H1 (cell line): ENCODE data around the gene DPP10. TPM values are rescaled to one million over a fixed set of nuclear protein-coding genes. Genes with fewer than 3 reads are reported as not detected.

Experiments used
- CTCF ChIA-PET: fragments of 300-600 bp; sonication (Branson Sonifier 250); formaldehyde crosslinking; loops from one replicate; lab custom pipeline; 2021; ENCODE audit not compliant: partially characterized antibody; lab: Charles Lee
- POLR2A ChIA-PET: fragments of 300-600 bp; sonication (Branson Sonifier 250); formaldehyde crosslinking; loops from one replicate; lab custom pipeline; 2021; ENCODE audit warnings: inconsistent platforms; ENCODE audit not compliant: partially characterized antibody; lab: Charles Lee
- DNase-seq, 2 experiments: peaks; one replicate each; pipeline versions ENCODE4 v3.0.0 to v3.0.0-alpha.2; 2010 to 2022; ENCODE audit warnings: low spot score in 2 of 2, low read depth in 1 of 2, mixed read lengths in 1 of 2
- FAIRE-seq: peaks from 2 replicates; lab custom pipeline; 2011; peaks lifted over from hg19 to GRCh38; lab: Jason Lieb, UNC
- H2AFZ ChIP-seq: 2 replicates; pipeline ENCODE4 v1.8.1; 2012; ENCODE audit warnings: low read length, inconsistent platforms
- H2AK5ac ChIP-seq: 2 replicates; pipeline ENCODE4 v1.6.1; 2013; ENCODE audit warnings: low read depth, low read length
- H2BK120ac ChIP-seq: replicated peaks from 2 replicates; pipeline ENCODE3; 2013; ENCODE audit warnings: low read depth, low read length, inconsistent platforms
- H2BK12ac ChIP-seq: 2 replicates; pipeline ENCODE4 v1.6.1; 2013; ENCODE audit warnings: low read depth, low read length
- H2BK15ac ChIP-seq: 2 replicates; pipeline ENCODE4 v1.6.1; 2013; ENCODE audit warnings: low read length
- H2BK20ac ChIP-seq: 2 replicates; pipeline ENCODE4 v1.6.1; 2013; ENCODE audit warnings: low read length
- H2BK5ac ChIP-seq: 2 replicates; pipeline ENCODE4 v1.6.1; 2013; ENCODE audit warnings: low read depth, low read length
- H3K14ac ChIP-seq: 2 replicates; pipeline ENCODE4 v1.6.1; 2013; ENCODE audit warnings: inconsistent platforms; ENCODE audit not compliant: insufficient read length
- H3K18ac ChIP-seq: 2 replicates; pipeline ENCODE4 v1.6.1; 2013; ENCODE audit warnings: low read length; ENCODE audit errors: extremely low read depth
- H3K23ac ChIP-seq: 2 replicates; pipeline ENCODE4 v1.6.1; 2013; ENCODE audit warnings: inconsistent platforms; ENCODE audit not compliant: insufficient read length
- H3K23me2 ChIP-seq: 2 replicates; pipeline ENCODE4 v1.6.1; 2013; ENCODE audit warnings: low read depth, low read length
- H3K27ac ChIP-seq: 2 replicates; pipeline ENCODE4 v1.6.1; 2011; ENCODE audit warnings: low read depth, low read length, inconsistent platforms
- H3K27me3 ChIP-seq, 4 experiments: replicated peaks in 1 of 4; 1 replicate in 1 of 4; 2 replicates in 3 of 4; pipeline versions ENCODE4 v1.6.1 to v1.8.1; 2011 to 2013; ENCODE audit warnings: low read length in 3 of 4, mild to moderate bottlenecking in 3 of 4, inconsistent platforms in 2 of 4, mixed read lengths in 2 of 4, moderate library complexity in 1 of 4; ENCODE audit not compliant: control insufficient read depth in 3 of 4, insufficient read depth in 3 of 4; ENCODE audit errors: extremely low read depth in 1 of 4
- H3K36me3 ChIP-seq, 4 experiments: 2 replicates each; pipeline versions ENCODE4 v1.6.1 to v1.8.1; 2011 to 2013; ENCODE audit warnings: mild to moderate bottlenecking in 4 of 4, low read length in 3 of 4, moderate library complexity in 2 of 4, control low read depth in 1 of 4, inconsistent platforms in 1 of 4; ENCODE audit not compliant: insufficient read depth in 4 of 4, control insufficient read depth in 2 of 4
- H3K4ac ChIP-seq: replicated peaks from 2 replicates; pipeline ENCODE3; 2013; ENCODE audit warnings: low read length, low read depth, mixed read lengths, inconsistent platforms; ENCODE audit not compliant: insufficient read length
- H3K4me1 ChIP-seq, 4 experiments: replicated peaks in 1 of 4; 1 replicate in 1 of 4; 2 replicates in 3 of 4; pipeline versions ENCODE4 v1.6.1 to v1.8.1; 2011 to 2013; ENCODE audit warnings: low read length in 3 of 4, inconsistent platforms in 2 of 4, mixed read lengths in 1 of 4; ENCODE audit not compliant: insufficient read depth in 4 of 4, control insufficient read depth in 3 of 4
- H3K4me2 ChIP-seq, 2 experiments: 2 replicates each; pipeline versions ENCODE4 v1.6.1 to v1.8.1; 2011 to 2013; ENCODE audit warnings: low read depth in 2 of 2, low read length in 2 of 2, control low read depth in 1 of 2, inconsistent platforms in 1 of 2, mild to moderate bottlenecking in 1 of 2; ENCODE audit not compliant: insufficient read depth in 1 of 2
- H3K4me3 ChIP-seq, 4 experiments: fragments of 200-600, 300-600 bp in 1 of 4; sonication (generic), shearing (Covaris generic), sonication (Bioruptor Twin) in 1 of 4; 2 replicates each; pipeline versions ENCODE4 v1.5.1 to v1.8.1; 2011 to 2016; ENCODE audit warnings: low read length in 4 of 4, low read depth in 3 of 4, control low read depth in 2 of 4, inconsistent platforms in 2 of 4, mild to moderate bottlenecking in 2 of 4, mixed read lengths in 1 of 4, moderate library complexity in 1 of 4; ENCODE audit not compliant: insufficient read depth in 2 of 4; ENCODE audit errors: extremely low read depth in 1 of 4
- H3K56ac ChIP-seq: replicated peaks from 2 replicates; pipeline ENCODE3; 2013; ENCODE audit warnings: low read depth, mild to moderate bottlenecking, mixed read lengths, low read length, inconsistent platforms; ENCODE audit not compliant: insufficient read length
- H3K79me1 ChIP-seq: 2 replicates; pipeline ENCODE4 v1.6.1; 2013; ENCODE audit warnings: low read depth, low read length, control low read depth
- H3K79me2 ChIP-seq, 2 experiments: 2 replicates each; pipeline versions ENCODE4 v1.6.1 to v1.8.1; 2012 to 2013; ENCODE audit warnings: low read length in 2 of 2, mild to moderate bottlenecking in 2 of 2, inconsistent platforms in 1 of 2; ENCODE audit not compliant: insufficient read depth in 2 of 2, control insufficient read depth in 1 of 2
- H3K9ac ChIP-seq, 4 experiments: replicated peaks in 1 of 4; 1 replicate in 1 of 4; 2 replicates in 3 of 4; pipeline versions ENCODE4 v1.6.1 to v1.8.1; 2011 to 2013; ENCODE audit warnings: low read depth in 3 of 4, low read length in 3 of 4, control low read depth in 2 of 4, mild to moderate bottlenecking in 2 of 4, moderate library complexity in 2 of 4, inconsistent platforms in 1 of 4; ENCODE audit errors: extremely low read depth in 1 of 4
- H3K9me3 ChIP-seq, 2 experiments: 2 replicates each; pipeline versions ENCODE4 v1.6.1 to v1.8.1; 2012 to 2013; ENCODE audit warnings: mild to moderate bottlenecking in 2 of 2, moderate library complexity in 2 of 2, control low read depth in 1 of 2, inconsistent platforms in 1 of 2, low read depth in 1 of 2, low read length in 1 of 2, mixed read lengths in 1 of 2; ENCODE audit not compliant: insufficient read depth in 2 of 2
- H4K20me1 ChIP-seq, 2 experiments: replicated peaks in 1 of 2; 2 replicates each; pipeline versions ENCODE3 to v1.8.1; 2011 to 2013; ENCODE audit warnings: inconsistent platforms in 2 of 2, low read length in 2 of 2, mild to moderate bottlenecking in 1 of 2; ENCODE audit not compliant: insufficient read depth in 2 of 2, control insufficient read depth in 1 of 2
- H4K5ac ChIP-seq: 2 replicates; pipeline ENCODE4 v1.6.1; 2013; ENCODE audit warnings: low read length, low read depth, mixed read lengths, inconsistent platforms; ENCODE audit not compliant: insufficient read length
- H4K8ac ChIP-seq: 2 replicates; pipeline ENCODE4 v1.8.0; 2013; ENCODE audit warnings: mild to moderate bottlenecking, moderate library complexity, low read length, inconsistent platforms; ENCODE audit not compliant: insufficient read depth; ENCODE audit errors: extremely low read depth
- H4K91ac ChIP-seq: replicated peaks from 2 replicates; pipeline ENCODE3; 2013; ENCODE audit warnings: low read length, mixed read lengths, inconsistent platforms; ENCODE audit not compliant: insufficient read length
- CBX8 ChIP-seq: fragments of 300-800, 300-1000 bp; sonication (generic); IDR thresholded peaks from 2 replicates; pipeline ENCODE4 v1.7.1; 2016; ENCODE audit warnings: low read depth, low read length, borderline replicate concordance
- CHD2 ChIP-seq: IDR thresholded peaks from 2 replicates; pipeline ENCODE4 v1.6.1; 2012; ENCODE audit warnings: low read length, improper control_type of control experiment
- FOSL1 ChIP-seq: IDR thresholded peaks from 2 replicates; pipeline ENCODE4 v1.6.1; 2011; ENCODE audit warnings: mild to moderate bottlenecking, low read depth, low read length, moderate library complexity; ENCODE audit not compliant: insufficient read depth
- HDAC2 ChIP-seq, 2 experiments: fragments of 300-600 bp in 1 of 2; sonication (generic) in 1 of 2; IDR thresholded peaks; 2 replicates each; pipeline ENCODE4 v1.6.1; 2011 to 2012; ENCODE audit warnings: low read depth in 2 of 2, low read length in 2 of 2, mild to moderate bottlenecking in 2 of 2, moderate library complexity in 2 of 2, borderline replicate concordance in 1 of 2, inconsistent platforms in 1 of 2
- HDAC6 ChIP-seq: IDR thresholded peaks from one replicate; pipeline ENCODE4 v1.7.1; 2012; ENCODE audit warnings: low read depth, mild to moderate bottlenecking, inconsistent platforms, low read length, moderate library complexity
- JUN ChIP-seq: IDR thresholded peaks from 2 replicates; pipeline ENCODE4 v1.6.1; 2011; ENCODE audit warnings: low read depth, mild to moderate bottlenecking, improper control_type of control experiment, low read length
- JUND ChIP-seq: IDR thresholded peaks from 2 replicates; pipeline ENCODE4 v1.6.1; 2011; ENCODE audit warnings: mild to moderate bottlenecking, improper control_type of control experiment, low read length
- KDM4A ChIP-seq: IDR thresholded peaks from one replicate; pipeline ENCODE4 v1.7.1; 2012; ENCODE audit warnings: low read depth, mild to moderate bottlenecking, moderate library complexity, low read length, inconsistent platforms; ENCODE audit not compliant: severe bottlenecking
- MAFK ChIP-seq: IDR thresholded peaks from 2 replicates; pipeline ENCODE4 v1.6.1; 2012; ENCODE audit warnings: low read depth, mild to moderate bottlenecking, improper control_type of control experiment, low read length
- NRF1 ChIP-seq: IDR thresholded peaks from 2 replicates; pipeline ENCODE4 v1.6.1; 2011; ENCODE audit warnings: mild to moderate bottlenecking, low read depth, low read length, improper control_type of control experiment
- RNF2 ChIP-seq: fragments of 200-900, 300-1000 bp; sonication (generic); IDR thresholded peaks from 2 replicates; pipeline ENCODE4 v1.7.1; 2016; ENCODE audit warnings: borderline replicate concordance, low read depth, mild to moderate bottlenecking, antibody characterized with exemption, low read length; ENCODE audit not compliant: poor library complexity, severe bottlenecking; ENCODE audit errors: missing control alignments
- SP1 ChIP-seq: IDR thresholded peaks from 2 replicates; pipeline ENCODE4 v1.6.1; 2011; ENCODE audit warnings: low read depth, low read length
- SP2 ChIP-seq: IDR thresholded peaks from 2 replicates; pipeline ENCODE4 v1.6.1; 2012; ENCODE audit warnings: mild to moderate bottlenecking, low read length, inconsistent platforms
- TAF7 ChIP-seq: optimal IDR thresholded peaks from 2 replicates; pipeline ENCODE3; 2011; ENCODE audit warnings: low read depth, mild to moderate bottlenecking, inconsistent platforms, low read length, moderate library complexity, borderline replicate concordance
- WGBS, 2 experiments: shearing (Covaris generic) in 1 of 2; methylation state at CpG; one replicate each; pipeline versions ENCODE4 v1.1.6 to v1.1.7; 2013 to 2015; ENCODE audit warnings: low lambda C conversion rate in 2 of 2, mixed read lengths in 2 of 2, inconsistent platforms in 1 of 2, low coverage in 1 of 2, missing lambda C conversion rate in 1 of 2; ENCODE audit not compliant: insufficient replicate concordance in 2 of 2, insufficient coverage in 1 of 2, insufficient read length in 1 of 2; ENCODE audit errors: extremely low coverage in 1 of 2, missing lambda C conversion rate in 1 of 2; 5-methylcytosine and 5-hydroxymethylcytosine counted together
- polyA plus RNA-seq, 7 experiments: library from polyadenylated mRNA; depleted of rRNA in 3 of 7; stranded (reverse) in 5 of 7; unstranded in 2 of 7; fragments of >200 nt in 5 of 7; fragments of 200-250 nt in 2 of 7; gene quantifications; 1 replicate in 5 of 7; 2 replicates in 1 of 7; 4 replicates in 1 of 7; pipeline versions ENCODE4 v1.2.1 to v1.2.3, GENCODE V29; 2011 to 2013; ENCODE audit warnings: missing spikeins in 2 of 7, mixed read lengths in 2 of 7
- total RNA-seq: library from RNA; stranded (reverse); fragmentation: NEBNext Ultra II Directional; extraction: Animal tissue kit (Norgen Biotek cat#: 25700); gene quantifications from 2 replicates; pipeline ENCODE4 v1.2.1, GENCODE V29; 2021
- TF ChIP-seq, protein P1 (sequence below): IDR thresholded peaks from 2 replicates; pipeline ENCODE4 v1.6.1; 2012; ENCODE audit warnings: inconsistent platforms

Gene DPP10
- total and polyA plus RNA-seq, 2 of the 8 experiments (the other 6 are each of a cell fraction or from before 2014, with no cell fraction given): 3.3 to 7.2 TPM

- no peak for FAIRE-seq
- no peak overlapping the region for H3K56ac ChIP-seq
- CTCF ChIA-PET: no interaction called here
- TF ChIP-seq JUND (no peak), NRF1 (no peak), HDAC6 (no peak), TAF7 (no peak), MAFK (no peak), JUN (no peak), CBX8 (no peak), HDAC2 (IDR thresholded peaks at IDR 0.05; ENCODE audit: borderline replicate concordance in 1 of 2, low read depth in 2 of 2, low read length in 2 of 2) (no peak), SP2 (no peak), KDM4A (no peak), FOSL1 (no peak), CHD2 (no peak), RNF2 (no peak), SP1 (no peak)
- TF ChIP-seq, protein P1, sequence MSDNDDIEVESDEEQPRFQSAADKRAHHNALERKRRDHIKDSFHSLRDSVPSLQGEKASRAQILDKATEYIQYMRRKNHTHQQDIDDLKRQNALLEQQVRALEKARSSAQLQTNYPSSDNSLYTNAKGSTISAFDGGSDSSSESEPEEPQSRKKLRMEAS: no peak
These were observed 492.6 kb downstream of the DPP10 start for GRCh38 chr2:114935031-114935430.

More at GRCh38 chr2:114935031-114935430, 492.6 kb downstream of the DPP10 start:
- Histone ChIP-seq H4K91ac (no peak overlapping the region), H3K79me1 (no peaks in the 10 kb centered on the region), H3K4me3 (no peak overlapping the region), H3K23me2 (no peaks in the 10 kb centered on the region), H3K4me2 (no peak overlapping the region), H3K27ac (no peak overlapping the region), H3K9ac (no peak overlapping the region), H2BK15ac (no peak overlapping the region), H2BK120ac (no peak overlapping the region), H3K36me3 (no peaks in the 10 kb centered on the region), H3K79me2 (no peaks in the 10 kb centered on the region), H4K20me1 (no peaks in the 10 kb centered on the region), H3K4me1 (no peaks in the 10 kb centered on the region), H2AFZ (no peak overlapping the region), H3K18ac (no peak overlapping the region), H4K5ac (no peak overlapping the region), H3K14ac (no peak overlapping the region), H2AK5ac (no peak overlapping the region), H3K4ac (no peak overlapping the region), H2BK20ac (no peak overlapping the region), H3K9me3 (no peaks in the 10 kb centered on the region), H2BK12ac (no peak overlapping the region), H2BK5ac (no peak overlapping the region), H4K8ac (no peak overlapping the region), H3K27me3 (no peaks in the 10 kb centered on the region), H3K23ac (no peak overlapping the region)
- WGBS, 2 experiments: 95% methylated on average over 7 of the region's 7 CpGs; no CpG with 5 or more reads in 1 of the 2 experiments
- no peak for DNase-seq
- POLR2A ChIA-PET: no interaction called here
